Neural progenitor cell (in vitro differentiated cells): ENCODE results near the gene UBE2R2. TPM values are rescaled to one million over a fixed set of nuclear protein-coding genes. Genes with fewer than 3 reads are reported as not detected.
A peak's percentile ranks its signal among the peaks of the same experiment; 100 is the strongest.

Experiments
- DNase-seq: peaks from one replicate; pipeline ENCODE4 v3.0.0-alpha.2; 2016; ENCODE audit warnings: low spot score
- H2AFZ ChIP-seq: fragments of 200-600 bp; sonication (generic); replicated peaks from 2 replicates; pipeline ENCODE4 v1.6.1; 2016; ENCODE audit warnings: antibody characterized with exemption
- H3F3A ChIP-seq: fragments of 200-600 bp; sonication (generic); 2 replicates; pipeline ENCODE4 v1.6.1; 2016; ENCODE audit warnings: antibody characterized with exemption, low read depth
- H3K27ac ChIP-seq: fragments of 200-600 bp; sonication (generic); 2 replicates; pipeline ENCODE4 v1.5.1; 2016; ENCODE audit warnings: mild to moderate bottlenecking
- H3K27me3 ChIP-seq: fragments of 200-600 bp; sonication (generic); 2 replicates; pipeline ENCODE4 v1.6.1; 2016; ENCODE audit warnings: mild to moderate bottlenecking, moderate library complexity
- H3K36me3 ChIP-seq: fragments of 200-600 bp; sonication (generic); 2 replicates; pipeline ENCODE4 v1.5.1; 2016
- H3K4me1 ChIP-seq: fragments of 200-600 bp; sonication (generic); 2 replicates; pipeline ENCODE4 v1.6.1; 2016; ENCODE audit warnings: mixed run types
- H3K4me2 ChIP-seq: fragments of 200-600 bp; sonication (generic); 2 replicates; pipeline ENCODE4 v1.6.1; 2016
- H3K4me3 ChIP-seq: fragments of 200-600 bp; sonication (generic); 2 replicates; pipeline ENCODE4 v1.5.1; 2016
- H3K79me2 ChIP-seq: fragments of 200-600 bp; sonication (generic); 2 replicates; pipeline ENCODE4 v1.6.1; 2016; ENCODE audit warnings: low read depth
- H3K9ac ChIP-seq: fragments of 200-600 bp; sonication (generic); 2 replicates; pipeline ENCODE4 v1.6.1; 2016
- H3K9me3 ChIP-seq: fragments of 200-600 bp; sonication (generic); 2 replicates; pipeline ENCODE4 v1.5.1; 2016; ENCODE audit warnings: low read depth
- H4K20me1 ChIP-seq: fragments of 200-600 bp; sonication (generic); 2 replicates; pipeline ENCODE4 v1.6.1; 2016; ENCODE audit warnings: low read depth
- H3K27ac Mint-ChIP-seq: 3 replicates; pipeline ENCODE4 v1.8.0; 2021; ENCODE audit warnings: mixed read lengths
- H3K27me3 Mint-ChIP-seq: 2 replicates; pipeline ENCODE4 v1.8.0; 2022; ENCODE audit warnings: low read depth, mild to moderate bottlenecking, inconsistent platforms, moderate library complexity, mixed read lengths; ENCODE audit not compliant: insufficient read depth
- H3K36me3 Mint-ChIP-seq: 3 replicates; pipeline ENCODE4 v1.8.0; 2021; ENCODE audit warnings: mixed read lengths
- H3K4me1 Mint-ChIP-seq: 3 replicates; pipeline ENCODE4 v1.8.0; 2021; ENCODE audit warnings: mixed read lengths
- H3K4me3 Mint-ChIP-seq: 3 replicates; pipeline ENCODE4 v1.8.0; 2021; ENCODE audit warnings: mild to moderate bottlenecking, moderate library complexity, mixed read lengths
- H3K9me3 Mint-ChIP-seq: 3 replicates; pipeline ENCODE4 v1.8.0; 2020; ENCODE audit warnings: mixed read lengths
- CTCF ChIP-seq: fragments of 200-600 bp; sonication (generic); IDR thresholded peaks from 2 replicates; pipeline ENCODE4 v1.5.1; 2017; ENCODE audit warnings: antibody characterized with exemption, mild to moderate bottlenecking
- EZH2 ChIP-seq: fragments of 200-600 bp; sonication (generic); IDR thresholded peaks from 2 replicates; pipeline ENCODE4 v1.6.1; 2017; ENCODE audit warnings: antibody characterized with exemption, mild to moderate bottlenecking, moderate library complexity
- EZH2phosphoT487 ChIP-seq: fragments of 200-600 bp; sonication (generic); IDR thresholded peaks from 2 replicates; pipeline ENCODE4 v1.6.1; 2017; ENCODE audit warnings: antibody characterized with exemption
- total RNA-seq: library from RNA; depleted of rRNA; stranded (reverse); fragments of >200 nt; gene quantifications from 2 replicates; pipeline ENCODE4 v1.2.3, GENCODE V29; 2015; ENCODE audit warnings: low replicate concordance

The UBE2R2 gene
- total RNA-seq, 1 donor from 2014 or later, result 68.3 TPM

GRCh38 chr9:33924978-33925797 is 108.2 kb downstream of the UBE2R2 start:
- no peaks in the 10 kb centered on the region for H3K9me3 Mint-ChIP-seq
- Histone ChIP-seq H3K79me2 (no peaks in the 10 kb centered on the region), H3K36me3 (no peaks in the 10 kb centered on the region), H3K9ac (no peak overlapping the region), H3K27me3 (no peaks in the 10 kb centered on the region), H2AFZ (no peak overlapping the region), H3F3A (peaks cover 44% of the 10 kb centered on the region), H3K4me1 (peaks cover 17% of the 10 kb centered on the region), H3K4me3 (no peak overlapping the region), H3K9me3 (no peaks in the 10 kb centered on the region), H3K4me2 (peak overlapping the region; percentile 39), H4K20me1 (peaks cover 13% of the 10 kb centered on the region), H3K27ac (peak overlapping the region; percentile 85)
- peak overlapping the region; percentile 40 for H3K27ac Mint-ChIP-seq
- TF ChIP-seq EZH2phosphoT487 (no peak), CTCF (peak; percentile 83)
- peaks cover 18% of the 10 kb centered on the region for H3K36me3 Mint-ChIP-seq
- peak overlapping the region; percentile 41 for H3K4me3 Mint-ChIP-seq
- H3K27me3 Mint-ChIP-seq, result peaks cover 8% of the 10 kb centered on the region
- peak; percentile 80 for DNase-seq
- H3K4me1 Mint-ChIP-seq, result peaks cover 14% of the 10 kb centered on the region

- H3K9me3 Mint-ChIP-seq, result no peaks in the 10 kb centered on the region
- Histone ChIP-seq H3K9me3 (no peaks in the 10 kb centered on the region), H3K27me3 (no peaks in the 10 kb centered on the region), H3K4me3 (no peak overlapping the region), H3K36me3 (no peaks in the 10 kb centered on the region), H3K4me1 (peaks cover 17% of the 10 kb centered on the region), H3K9ac (peak overlapping the region; percentile 27), H3K4me2 (no peak overlapping the region), H3K79me2 (no peaks in the 10 kb centered on the region), H4K20me1 (peaks cover 6% of the 10 kb centered on the region), H2AFZ (no peak overlapping the region), H3K27ac (peak overlapping the region; percentile 85), H3F3A (peaks cover 29% of the 10 kb centered on the region)
- DNase-seq, result no peak
- no peak overlapping the region for H3K4me3 Mint-ChIP-seq
- H3K36me3 Mint-ChIP-seq, result peaks cover 21% of the 10 kb centered on the region
- peaks cover 8% of the 10 kb centered on the region for H3K27me3 Mint-ChIP-seq
- H3K4me1 Mint-ChIP-seq, result peaks cover 14% of the 10 kb centered on the region
- TF ChIP-seq EZH2, result no peak
- TF ChIP-seq CTCF, result no peak
- no peak for TF ChIP-seq EZH2phosphoT487
- peak overlapping the region; percentile 36 for H3K27ac Mint-ChIP-seq
Measured at GRCh38 chr9:33926746-33927485, 110.0 kb downstream of the UBE2R2 start.

- no peaks in the 10 kb centered on the region for H3K36me3 ChIP-seq
- H3K36me3 Mint-ChIP-seq, result peaks cover 25% of the 10 kb centered on the region
Measured at GRCh38 chr9:33927694-33928093, 110.7 kb downstream of the UBE2R2 start.

More at GRCh38 chr9:33927694-33928093, 110.7 kb downstream of the UBE2R2 start:
- H3K4me1 ChIP-seq, result peaks cover 17% of the 10 kb centered on the region
- no peak overlapping the region for H3K4me2 ChIP-seq
- peaks cover 4% of the 10 kb centered on the region for H4K20me1 ChIP-seq
- no peaks in the 10 kb centered on the region for H3K9me3 ChIP-seq
- H2AFZ ChIP-seq, result no peak overlapping the region
- no peak overlapping the region for H3K4me3 ChIP-seq
- Mint-ChIP-seq H3K27me3 (peaks cover 4% of the 10 kb centered on the region), H3K4me3 (no peak overlapping the region), H3K9me3 (no peaks in the 10 kb centered on the region), H3K27ac (no peak overlapping the region), H3K4me1 (peaks cover 14% of the 10 kb centered on the region)
- TF ChIP-seq EZH2, result no peak
- TF ChIP-seq EZH2phosphoT487, result no peak
- no peak for TF ChIP-seq CTCF
- H3K79me2 ChIP-seq, result no peaks in the 10 kb centered on the region
- H3F3A ChIP-seq, result peaks cover 23% of the 10 kb centered on the region
- H3K9ac ChIP-seq, result peak overlapping the region; percentile 27
- DNase-seq, result no peak
- no peaks in the 10 kb centered on the region for H3K27me3 ChIP-seq
- no peak overlapping the region for H3K27ac ChIP-seq
